Endothelial cell of umbilical vein (primary cell): ENCODE data around the gene STN1. TPM values are rescaled to one million over a fixed set of nuclear protein-coding genes. Genes with fewer than 3 reads are reported as not detected.

Experiments used
- BruUV-seq: library from RNA; stranded (reverse); fragments of 400-500 nt; replicated peaks from 2 replicates; lab custom pipeline; 2021; lab: Mats Ljungman, UMichigan
- CTCF ChIA-PET: fragments of 300-600, 350-600 bp; sonication (Branson Sonifier 250); formaldehyde crosslinking; loops from one replicate; lab custom pipeline; 2021; ENCODE audit warnings: antibody characterized with exemption, inconsistent platforms; lab: Charles Lee
- POLR2A ChIA-PET: fragments of 300-600, 350-600 bp; sonication (Branson Sonifier 250); formaldehyde crosslinking; loops from one replicate; lab custom pipeline; 2021; ENCODE audit warnings: antibody characterized with exemption, inconsistent platforms; lab: Charles Lee
- DNase-seq: peaks from one replicate; pipeline ENCODE4 v3.0.0-alpha.2; 2011; ENCODE audit warnings: low read depth, low spot score
- FAIRE-seq: peaks from 2 replicates; lab custom pipeline; 2011; peaks lifted over from hg19 to GRCh38; lab: Jason Lieb, UNC
- H2AFZ ChIP-seq: 2 replicates; pipeline ENCODE4 v1.6.0; 2012; ENCODE audit warnings: low read depth, low read length, control low read depth, inconsistent platforms
- H3K27ac ChIP-seq: 2 replicates; pipeline ENCODE4 v1.5.1; 2011; ENCODE audit warnings: low read depth, mild to moderate bottlenecking, control low read depth, low read length, moderate library complexity; ENCODE audit not compliant: insufficient read depth
- H3K27me3 ChIP-seq, 2 experiments: 2 replicates each; pipeline versions ENCODE4 v1.6.0 to v1.6.1; 2011; ENCODE audit warnings: low read length in 2 of 2, mixed read lengths in 1 of 2; ENCODE audit not compliant: control insufficient read depth in 2 of 2, insufficient read depth in 2 of 2
- H3K36me3 ChIP-seq, 2 experiments: 2 replicates in 1 of 2; 3 replicates in 1 of 2; pipeline ENCODE4 v1.5.1; 2011; ENCODE audit warnings: low read length in 2 of 2, mild to moderate bottlenecking in 1 of 2, moderate library complexity in 1 of 2; ENCODE audit not compliant: control insufficient read depth in 2 of 2, insufficient read depth in 2 of 2; ENCODE audit errors: extremely low read depth in 1 of 2
- H3K4me1 ChIP-seq: 3 replicates; pipeline ENCODE4 v1.5.1; 2011; ENCODE audit warnings: mild to moderate bottlenecking, low read length; ENCODE audit not compliant: control insufficient read depth, insufficient read depth; ENCODE audit errors: extremely low read depth
- H3K4me2 ChIP-seq: 2 replicates; pipeline ENCODE4 v1.6.1; 2011; ENCODE audit warnings: low read length, control low read depth, mixed read lengths; ENCODE audit not compliant: insufficient read depth
- H3K4me3 ChIP-seq, 3 experiments: fragments of 200-600 bp in 1 of 3; sonication (generic), shearing (Covaris generic) in 1 of 3; replicated peaks in 1 of 3; 2 replicates each; pipeline ENCODE4 v1.5.1; 2011 to 2016; ENCODE audit warnings: control low read depth in 3 of 3, low read length in 3 of 3, mild to moderate bottlenecking in 2 of 3, inconsistent platforms in 1 of 3, low read depth in 1 of 3, moderate library complexity in 1 of 3; ENCODE audit not compliant: insufficient read depth in 1 of 3
- H3K79me2 ChIP-seq: 2 replicates; pipeline ENCODE4 v1.6.0; 2012; ENCODE audit warnings: low read length, inconsistent platforms; ENCODE audit not compliant: control insufficient read depth, insufficient read depth
- H3K9ac ChIP-seq: replicated peaks from 2 replicates; pipeline ENCODE3; 2011; ENCODE audit warnings: low read length, control low read depth; ENCODE audit not compliant: insufficient read depth; ENCODE audit errors: extremely low read depth
- H3K9me1 ChIP-seq: replicated peaks from 3 replicates; pipeline ENCODE4 v1.6.0; 2011; ENCODE audit warnings: mild to moderate bottlenecking, low read length; ENCODE audit not compliant: control insufficient read depth, insufficient read depth; ENCODE audit errors: extremely low read depth
- H3K9me3 ChIP-seq: replicated peaks from 2 replicates; pipeline ENCODE4 v1.5.1; 2012; ENCODE audit warnings: low read length, inconsistent platforms; ENCODE audit not compliant: control insufficient read depth, insufficient read depth
- H4K20me1 ChIP-seq: replicated peaks from 2 replicates; pipeline ENCODE3; 2011; ENCODE audit warnings: mild to moderate bottlenecking, low read length; ENCODE audit not compliant: control insufficient read depth, insufficient read depth; ENCODE audit errors: extremely low read depth
- EZH2 ChIP-seq: IDR thresholded peaks from 2 replicates; pipeline ENCODE4 v1.6.1; 2012; ENCODE audit warnings: borderline replicate concordance, low read depth, mild to moderate bottlenecking, moderate library complexity, low read length, inconsistent platforms; ENCODE audit not compliant: severe bottlenecking
- FOS ChIP-seq: IDR thresholded peaks from 2 replicates; pipeline ENCODE4 v1.6.1; 2011; ENCODE audit warnings: mild to moderate bottlenecking, low read length, moderate library complexity, borderline replicate concordance; ENCODE audit not compliant: insufficient read depth
- GATA2 ChIP-seq: IDR thresholded peaks from 2 replicates; pipeline ENCODE4 v1.7.0; 2011; ENCODE audit warnings: low read depth, mild to moderate bottlenecking, moderate library complexity, mixed read lengths, low read length; ENCODE audit not compliant: insufficient read length, insufficient read depth
- JUN ChIP-seq: IDR thresholded peaks from 2 replicates; pipeline ENCODE4 v1.6.1; 2011; ENCODE audit warnings: borderline replicate concordance, low read depth; ENCODE audit not compliant: insufficient read length, insufficient read depth
- MAX ChIP-seq: IDR thresholded peaks from 2 replicates; pipeline ENCODE4 v1.6.1; 2011; ENCODE audit not compliant: insufficient read depth, insufficient read length
- MYC ChIP-seq: IDR thresholded peaks from one replicate; pipeline ENCODE4 v1.6.1; 2011; ENCODE audit warnings: mild to moderate bottlenecking, low read depth, low read length
- POLR2A ChIP-seq: IDR thresholded peaks from 2 replicates; pipeline ENCODE4 v1.6.1; 2012; ENCODE audit warnings: low read depth, mild to moderate bottlenecking, control low read depth, low read length
- POLR2AphosphoS5 ChIP-seq: IDR thresholded peaks from 2 replicates; pipeline ENCODE4 v1.6.1; 2012; ENCODE audit warnings: low read depth, mild to moderate bottlenecking, control low read depth, low read length, moderate library complexity; ENCODE audit not compliant: insufficient read depth
- dilution Hi-C: fragments of 300-500 bp; cut with MboI; formaldehyde crosslinking; loops from one replicate; pipeline ENCODE4 v1.15.0; 2019; ENCODE audit warnings: low sequenced_read_pairs; ENCODE audit not compliant: extremely low pct_ligation_motif_present
- intact Hi-C: fragments of 100-400 bp; cut with micrococcal nuclease; formaldehyde crosslinking; loops from one replicate; pipeline ENCODE4 v1.10.0; 2022
- polyA plus RNA-seq, 4 experiments: library from polyadenylated mRNA; depleted of rRNA in 3 of 4; stranded (reverse) in 3 of 4; unstranded in 1 of 4; fragments of >200 nt; gene quantifications; 2 replicates each; pipeline versions ENCODE4 v1.2.1 to v1.2.3, GENCODE V29; 2011 to 2012; ENCODE audit warnings: missing spikeins in 1 of 4
- total RNA-seq: library from RNA; stranded (reverse); gene quantifications from 2 replicates; pipeline ENCODE4 v1.2.3, GENCODE V29; 2021
- TF ChIP-seq, protein P1 (sequence below), 2 donors: IDR thresholded peaks; 1 replicate in 1 of 2; 2 replicates in 1 of 2; pipeline ENCODE4 v1.5.1; 2011; ENCODE audit warnings: low read length in 2 of 2, mild to moderate bottlenecking in 2 of 2, moderate library complexity in 2 of 2, control low read depth in 1 of 2, inconsistent platforms in 1 of 2, low read depth in 1 of 2; ENCODE audit not compliant: insufficient read depth in 1 of 2; ENCODE audit errors: extremely low read depth in 1 of 2

The STN1 gene
- total and polyA plus RNA-seq, 2 donors (not counting 3 experiments of a cell fraction or from before 2014, with no cell fraction given), result 10.8 to 15.3 TPM

- BruUV-seq, result no TSS peak
- FAIRE-seq, result no peak
Measured at GRCh38 chr10:103843045-103843444, 74.9 kb downstream of the STN1 start.

More at GRCh38 chr10:103843045-103843444, 74.9 kb downstream of the STN1 start:
- TF ChIP-seq MAX (no peak), EZH2 (no peak), MYC (no peak), FOS (no peak), GATA2 (no peak), POLR2AphosphoS5 (no peak), JUN (no peak), POLR2A (no peak)
- TF ChIP-seq, protein P1, sequence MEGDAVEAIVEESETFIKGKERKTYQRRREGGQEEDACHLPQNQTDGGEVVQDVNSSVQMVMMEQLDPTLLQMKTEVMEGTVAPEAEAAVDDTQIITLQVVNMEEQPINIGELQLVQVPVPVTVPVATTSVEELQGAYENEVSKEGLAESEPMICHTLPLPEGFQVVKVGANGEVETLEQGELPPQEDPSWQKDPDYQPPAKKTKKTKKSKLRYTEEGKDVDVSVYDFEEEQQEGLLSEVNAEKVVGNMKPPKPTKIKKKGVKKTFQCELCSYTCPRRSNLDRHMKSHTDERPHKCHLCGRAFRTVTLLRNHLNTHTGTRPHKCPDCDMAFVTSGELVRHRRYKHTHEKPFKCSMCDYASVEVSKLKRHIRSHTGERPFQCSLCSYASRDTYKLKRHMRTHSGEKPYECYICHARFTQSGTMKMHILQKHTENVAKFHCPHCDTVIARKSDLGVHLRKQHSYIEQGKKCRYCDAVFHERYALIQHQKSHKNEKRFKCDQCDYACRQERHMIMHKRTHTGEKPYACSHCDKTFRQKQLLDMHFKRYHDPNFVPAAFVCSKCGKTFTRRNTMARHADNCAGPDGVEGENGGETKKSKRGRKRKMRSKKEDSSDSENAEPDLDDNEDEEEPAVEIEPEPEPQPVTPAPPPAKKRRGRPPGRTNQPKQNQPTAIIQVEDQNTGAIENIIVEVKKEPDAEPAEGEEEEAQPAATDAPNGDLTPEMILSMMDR (IDR thresholded peaks at IDR 0.05; ENCODE audit: extremely low read depth in 1 of 2, insufficient read depth in 1 of 2, low read depth in 1 of 2, low read length in 2 of 2), result no peak
- Histone ChIP-seq H3K9me1 (no peaks in the 10 kb centered on the region), H3K4me3 (no peak overlapping the region), H2AFZ (no peak overlapping the region), H3K9me3 (no peaks in the 10 kb centered on the region), H3K27me3 (no peaks in the 10 kb centered on the region), H3K9ac (no peak overlapping the region), H3K36me3 (no peaks in the 10 kb centered on the region), H3K27ac (no peak overlapping the region), H4K20me1 (no peaks in the 10 kb centered on the region), H3K4me1 (peaks cover 10% of the 10 kb centered on the region), H3K79me2 (no peaks in the 10 kb centered on the region), H3K4me2 (no peak overlapping the region)
- ChIA-PET CTCF (interaction anchor here (1.3 to 1.8 kb wide), 3 partner anchors 10 to 131 kb away, joined by 4 to 8 read pairs (median 4); no protein-coding TSS in a partner anchor), POLR2A (no interaction called here)
- intact Hi-C loops, result no loop called here
- no peak for DNase-seq
- dilution Hi-C loops, result no loop called here
